Measurements from ENCODE around the gene NGFR. TPM values are rescaled to one million over a fixed set of nuclear protein-coding genes. Genes with fewer than 3 reads are reported as not detected.

Gene NGFR
- total RNA-seq, 1 experiment from 2014 or later, result 1.6 TPM

GRCh38 chr17:49461580-49461979, 33.5 kb upstream of the NGFR start:
- Histone ChIP-seq H3K9me3 (ENCODE audit: control insufficient read depth, insufficient read depth, low read depth, low read length) (no peaks in the 10 kb centered on the region), H3K27ac (ENCODE audit: low read length) (no peak overlapping the region), H3K27me3 (ENCODE audit: control insufficient read depth, insufficient read depth, low read length) (peaks cover 12% of the 10 kb centered on the region), H3K4me1 (ENCODE audit: control insufficient read depth, insufficient read depth, low read length) (no peaks in the 10 kb centered on the region), H3K4me3 (ENCODE audit: low read depth in 2 of 2, low read length in 2 of 2) (no peak overlapping the region), H3K36me3 (ENCODE audit: control insufficient read depth, insufficient read depth, low read length) (no peaks in the 10 kb centered on the region)
- CTCF ChIA-PET, result interaction anchor here (1.5 kb wide), 1 partner anchor 95 kb away, joined by 4 read pairs; no protein-coding TSS in a partner anchor
- intact Hi-C loops (cut with micrococcal nuclease; ENCODE audit: unreplicated experiment), result loop anchor here (5.0 kb wide), 1 partner anchor 496 kb away; no protein-coding TSS in a partner anchor
- POLR2A ChIA-PET, result interaction anchor here (0.7 kb wide), 1 partner anchor 184 kb away, joined by 5 read pairs; no protein-coding TSS in a partner anchor
- BruUV-seq (replicated peaks), result no TSS peak
- in situ Hi-C loops (cut with HindIII; ENCODE audit: low pct_unique_long_range_greater_than_20kb, low sequenced_read_pairs), result no loop called here
- ATAC-seq (no peak), DNase-seq (ENCODE audit: low read depth, low spot score) (no peak)
- no peak for TF ChIP-seq POLR2AphosphoS5 (IDR thresholded peaks at IDR 0.05; ENCODE audit: low read depth, low read length)
- TF ChIP-seq TCF7L2 (IDR thresholded peaks at IDR 0.05; ENCODE audit: low read depth, low read length), result no peak
- TF ChIP-seq REST (IDR thresholded peaks at IDR 0.05; ENCODE audit: insufficient read depth in 1 of 2, low read depth in 2 of 2, low read length in 1 of 2), result no peak
- TF ChIP-seq SIN3A (IDR thresholded peaks at IDR 0.05; ENCODE audit: borderline replicate concordance, insufficient read depth, low read depth, low read length), result no peak
- TF ChIP-seq CTCF (IDR thresholded peaks at IDR 0.05), result no peak

- H3K27ac ChIP-seq (ENCODE audit: low read length), result no peak overlapping the region
- DNase-seq (ENCODE audit: low read depth, low spot score) (no peak), ATAC-seq (no peak)
- CTCF ChIA-PET, result no interaction called here
- H3K9me3 ChIP-seq (ENCODE audit: control insufficient read depth, insufficient read depth, low read depth, low read length), result no peaks in the 10 kb centered on the region
- intact Hi-C loops (cut with micrococcal nuclease; ENCODE audit: unreplicated experiment), result loop anchor here (5.0 kb wide), 1 partner anchor 493 kb away; no protein-coding TSS in a partner anchor
- POLR2A ChIA-PET, result interaction anchor here (0.6 kb wide), 1 partner anchor 21 kb away, joined by 11 read pairs; no protein-coding TSS in a partner anchor
- H3K4me1 ChIP-seq (ENCODE audit: control insufficient read depth, insufficient read depth, low read length), result no peaks in the 10 kb centered on the region
- no TSS peak for BruUV-seq (replicated peaks)
- no peak for TF ChIP-seq POLR2AphosphoS5 (IDR thresholded peaks at IDR 0.05; ENCODE audit: low read depth, low read length)
- no peak for TF ChIP-seq SIN3A (IDR thresholded peaks at IDR 0.05; ENCODE audit: borderline replicate concordance, insufficient read depth, low read depth, low read length)
- no peak for TF ChIP-seq TCF7L2 (IDR thresholded peaks at IDR 0.05; ENCODE audit: low read depth, low read length)
- no peak for TF ChIP-seq REST (IDR thresholded peaks at IDR 0.05; ENCODE audit: insufficient read depth in 1 of 2, low read depth in 2 of 2, low read length in 1 of 2)
- no peak for TF ChIP-seq CTCF (IDR thresholded peaks at IDR 0.05)
- peaks cover 7% of the 10 kb centered on the region for H3K27me3 ChIP-seq (ENCODE audit: control insufficient read depth, insufficient read depth, low read length)
- H3K36me3 ChIP-seq (ENCODE audit: control insufficient read depth, insufficient read depth, low read length), result no peaks in the 10 kb centered on the region
- H3K4me3 ChIP-seq (ENCODE audit: low read depth in 2 of 2, low read length in 2 of 2), result no peak overlapping the region
- in situ Hi-C loops (cut with HindIII; ENCODE audit: low pct_unique_long_range_greater_than_20kb, low sequenced_read_pairs), result no loop called here
These were observed 31.0 kb upstream of the NGFR start for GRCh38 chr17:49464049-49464448.
